ENCODE results near the gene UCP2. TPM values are rescaled to one million over a fixed set of nuclear protein-coding genes. Genes with fewer than 3 reads are reported as not detected.

UCP2 gene
- total and polyA plus RNA-seq, 5 donors from 2014 or later: 850 to 2,276 (median 1,526) TPM

DNA sequence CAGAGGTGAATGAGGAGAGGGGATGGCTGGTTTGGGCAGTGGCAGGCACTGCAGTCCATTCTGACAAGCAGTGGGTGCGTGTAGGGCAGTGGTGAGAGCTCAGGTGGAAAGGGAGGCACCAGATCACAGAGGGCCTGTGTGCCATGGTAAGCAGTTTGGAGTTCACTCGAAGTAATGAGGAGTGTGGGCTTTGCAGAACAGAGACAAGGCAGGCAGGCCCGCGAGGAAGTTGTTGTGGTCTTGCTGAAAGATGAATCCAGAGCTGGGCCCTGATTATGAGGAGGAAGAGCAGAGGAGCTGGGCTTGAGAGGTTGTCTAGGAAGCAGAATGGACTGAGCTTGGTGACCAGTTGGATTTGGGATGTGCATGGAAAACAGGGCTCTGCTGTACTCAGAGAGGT, 33.4 kb downstream of the UCP2 start:
- Histone ChIP-seq H3K9me3 (ENCODE audit: control insufficient read depth in 2 of 2, low read length in 2 of 2) (no peaks in the 10 kb centered on the region), H3K27me3 (ENCODE audit: control insufficient read depth, insufficient read depth, low read length) (no peaks in the 10 kb centered on the region), H3K27ac (ENCODE audit: insufficient read depth, low read length, poor library complexity, severe bottlenecking) (no peak overlapping the region), H3K4me3 (ENCODE audit: low read depth, low read length) (no peak overlapping the region), H3K4me1 (ENCODE audit: control insufficient read depth, insufficient read depth, low read length, poor library complexity, severe bottlenecking) (no peaks in the 10 kb centered on the region), H3K36me3 (ENCODE audit: control insufficient read depth, insufficient read depth, low read length) (no peaks in the 10 kb centered on the region)
- H3K36me3 Mint-ChIP-seq: no peaks in the 10 kb centered on the region
- no peaks in the 10 kb centered on the region for H3K27me3 Mint-ChIP-seq
- H3K9me3 Mint-ChIP-seq: no peaks in the 10 kb centered on the region
- ATAC-seq (ENCODE audit: low read depth in 2 of 2): no peak
- DNase-seq: no peak
- no peak overlapping the region for H3K4me3 Mint-ChIP-seq
- H3K4me1 Mint-ChIP-seq: no peaks in the 10 kb centered on the region
- H3K27ac Mint-ChIP-seq: peak overlapping the region in 1 of 3 donors; percentile 59

DNA sequence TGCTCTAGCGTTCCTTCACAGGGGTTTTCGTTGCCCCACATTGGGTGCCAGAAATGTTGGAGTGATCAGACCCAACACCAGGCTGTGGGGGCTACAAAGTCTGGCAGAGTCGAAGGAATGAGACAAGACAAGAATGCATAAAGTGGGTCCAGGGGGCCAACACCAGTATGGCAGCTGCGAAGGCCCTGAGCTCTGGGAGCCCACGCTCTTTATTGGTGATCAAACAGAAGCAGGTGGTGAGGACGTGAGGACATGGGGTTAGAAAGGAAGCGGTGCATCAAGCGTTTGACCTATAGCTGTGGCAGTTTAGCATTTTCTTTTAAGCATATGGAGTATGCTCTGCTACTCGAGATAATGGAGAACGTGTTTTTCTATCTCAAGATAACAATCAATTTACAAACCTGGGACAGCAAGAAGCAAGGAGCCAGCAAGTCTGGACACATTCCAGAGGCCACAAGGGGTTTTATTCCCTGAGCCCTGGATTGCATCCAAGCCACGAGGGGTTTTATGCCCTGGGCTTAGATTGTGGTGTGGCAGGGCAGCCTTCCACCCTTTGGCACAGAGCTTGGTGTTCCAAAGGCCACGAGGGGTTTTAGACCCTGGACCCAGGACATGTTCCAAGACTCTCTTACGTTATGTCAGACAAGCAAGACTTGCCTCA, 35.7 kb downstream of the UCP2 start:
- H3K36me3 ChIP-seq (ENCODE audit: control insufficient read depth, insufficient read depth, low read length): no peaks in the 10 kb centered on the region
- no peaks in the 10 kb centered on the region for H3K9me3 Mint-ChIP-seq
- no peak overlapping the region for H3K4me3 ChIP-seq (ENCODE audit: low read depth, low read length)
- no peaks in the 10 kb centered on the region for H3K36me3 Mint-ChIP-seq
- no peaks in the 10 kb centered on the region for H3K27me3 Mint-ChIP-seq
- no peaks in the 10 kb centered on the region for H3K27me3 ChIP-seq (ENCODE audit: control insufficient read depth, insufficient read depth, low read length)
- H3K27ac Mint-ChIP-seq: no peak overlapping the region
- no peaks in the 10 kb centered on the region for H3K9me3 ChIP-seq (ENCODE audit: control insufficient read depth in 2 of 2, low read length in 2 of 2)
- DNase-seq (no peak), ATAC-seq (ENCODE audit: low read depth in 2 of 2) (no peak)
- no peak overlapping the region for H3K4me3 Mint-ChIP-seq
- H3K4me1 ChIP-seq (ENCODE audit: control insufficient read depth, insufficient read depth, low read length, poor library complexity, severe bottlenecking): no peaks in the 10 kb centered on the region
- H3K4me1 Mint-ChIP-seq: no peaks in the 10 kb centered on the region
- no peak overlapping the region for H3K27ac ChIP-seq (ENCODE audit: insufficient read depth, low read length, poor library complexity, severe bottlenecking)

DNA sequence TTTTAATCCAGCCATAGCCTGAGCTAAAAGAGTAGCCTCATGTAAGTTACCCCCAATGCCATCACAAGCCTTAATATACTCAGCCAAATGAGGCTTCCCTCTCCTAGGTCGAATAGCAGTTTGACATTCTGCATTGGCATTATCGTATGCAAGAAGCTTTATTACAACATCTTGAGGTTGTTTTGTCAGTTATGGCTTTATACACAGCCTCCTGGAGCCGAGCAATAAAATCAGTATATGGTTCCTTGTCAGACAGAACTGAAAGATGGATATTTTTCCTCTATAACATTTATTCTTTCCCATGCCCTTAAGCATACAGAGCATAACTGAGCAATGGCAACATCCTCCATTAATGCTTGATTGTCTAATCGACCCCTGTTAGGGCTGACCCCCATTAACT, 37.2 kb downstream of the UCP2 start:
- Histone ChIP-seq H3K27ac (ENCODE audit: insufficient read depth, low read length, poor library complexity, severe bottlenecking) (no peak overlapping the region), H3K4me3 (ENCODE audit: low read depth, low read length) (no peak overlapping the region), H3K36me3 (ENCODE audit: control insufficient read depth, insufficient read depth, low read length) (no peaks in the 10 kb centered on the region), H3K9me3 (ENCODE audit: control insufficient read depth in 2 of 2, low read length in 2 of 2) (no peaks in the 10 kb centered on the region), H3K27me3 (ENCODE audit: control insufficient read depth, insufficient read depth, low read length) (no peaks in the 10 kb centered on the region), H3K4me1 (ENCODE audit: control insufficient read depth, insufficient read depth, low read length, poor library complexity, severe bottlenecking) (no peaks in the 10 kb centered on the region)
- no peak overlapping the region for H3K4me3 Mint-ChIP-seq
- H3K27me3 Mint-ChIP-seq: no peaks in the 10 kb centered on the region
- no peak overlapping the region for H3K27ac Mint-ChIP-seq
- no peak for ATAC-seq (ENCODE audit: low read depth in 2 of 2)
- peaks cover 5% of the 10 kb centered on the region for H3K36me3 Mint-ChIP-seq
- H3K9me3 Mint-ChIP-seq: no peaks in the 10 kb centered on the region
- H3K4me1 Mint-ChIP-seq: no peaks in the 10 kb centered on the region
- no peak for DNase-seq

DNA sequence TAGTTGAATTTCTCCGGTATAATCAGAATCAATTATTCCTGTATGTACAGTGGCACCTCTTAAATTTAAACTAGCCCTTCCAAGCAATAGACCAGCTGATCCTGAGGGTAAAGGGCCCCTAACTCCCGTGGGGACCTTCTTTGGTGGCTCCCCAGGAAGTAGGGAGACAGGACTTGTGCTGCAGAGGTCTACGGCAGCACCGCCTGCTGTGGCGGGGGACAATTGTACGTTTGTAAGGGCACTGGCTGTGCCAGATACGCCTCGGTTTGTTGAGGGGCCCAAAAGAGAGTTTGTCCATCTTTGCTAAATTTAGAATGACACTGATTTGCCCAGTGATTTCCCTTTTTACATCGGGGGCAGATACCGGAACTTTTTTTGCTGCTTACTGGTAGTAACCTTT, 37.7 kb downstream of the UCP2 start:
- Mint-ChIP-seq H3K27ac (no peak overlapping the region), H3K9me3 (no peaks in the 10 kb centered on the region), H3K27me3 (no peaks in the 10 kb centered on the region), H3K36me3 (peaks cover 5% of the 10 kb centered on the region), H3K4me3 (no peak overlapping the region), H3K4me1 (no peaks in the 10 kb centered on the region)
- Histone ChIP-seq H3K4me3 (ENCODE audit: low read depth, low read length) (no peak overlapping the region), H3K4me1 (ENCODE audit: control insufficient read depth, insufficient read depth, low read length, poor library complexity, severe bottlenecking) (no peaks in the 10 kb centered on the region), H3K36me3 (ENCODE audit: control insufficient read depth, insufficient read depth, low read length) (no peaks in the 10 kb centered on the region), H3K27me3 (ENCODE audit: control insufficient read depth, insufficient read depth, low read length) (no peaks in the 10 kb centered on the region), H3K9me3 (ENCODE audit: control insufficient read depth in 2 of 2, low read length in 2 of 2) (no peaks in the 10 kb centered on the region), H3K27ac (ENCODE audit: insufficient read depth, low read length, poor library complexity, severe bottlenecking) (no peak overlapping the region)
- ATAC-seq (ENCODE audit: low read depth in 2 of 2) (no peak), DNase-seq (no peak)

DNA sequence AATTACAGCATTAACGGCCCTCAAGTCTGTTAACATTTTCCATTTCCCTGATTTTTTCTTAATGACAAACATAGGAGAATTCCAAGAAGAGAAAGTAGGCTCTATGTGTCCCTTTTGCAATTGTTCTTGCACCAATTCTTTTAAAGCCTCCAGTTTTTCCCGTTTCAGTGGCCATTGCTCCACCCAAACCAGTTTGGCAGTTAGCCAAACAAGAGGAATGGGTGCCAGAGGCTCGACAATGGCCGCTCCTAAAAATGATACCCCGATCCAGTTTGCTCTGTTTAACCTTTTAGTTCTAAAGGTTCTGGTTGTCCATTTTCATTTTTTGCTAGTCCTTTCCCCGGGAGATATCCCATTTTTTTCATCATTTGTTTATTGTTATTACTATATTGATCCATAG, 38.6 kb downstream of the UCP2 start:
- Mint-ChIP-seq H3K27ac (no peak overlapping the region), H3K27me3 (no peaks in the 10 kb centered on the region), H3K4me3 (no peak overlapping the region), H3K4me1 (no peaks in the 10 kb centered on the region), H3K36me3 (peaks cover 5% of the 10 kb centered on the region), H3K9me3 (no peaks in the 10 kb centered on the region)
- H3K36me3 ChIP-seq (ENCODE audit: control insufficient read depth, insufficient read depth, low read length): no peaks in the 10 kb centered on the region
- no peaks in the 10 kb centered on the region for H3K4me1 ChIP-seq (ENCODE audit: control insufficient read depth, insufficient read depth, low read length, poor library complexity, severe bottlenecking)
- no peak for DNase-seq
- no peaks in the 10 kb centered on the region for H3K27me3 ChIP-seq (ENCODE audit: control insufficient read depth, insufficient read depth, low read length)
- no peak for ATAC-seq (ENCODE audit: low read depth in 2 of 2)
- H3K9me3 ChIP-seq (ENCODE audit: control insufficient read depth in 2 of 2, low read length in 2 of 2): no peaks in the 10 kb centered on the region
- no peak overlapping the region for H3K4me3 ChIP-seq (ENCODE audit: low read depth, low read length)
- H3K27ac ChIP-seq (ENCODE audit: insufficient read depth, low read length, poor library complexity, severe bottlenecking): no peak overlapping the region

DNA sequence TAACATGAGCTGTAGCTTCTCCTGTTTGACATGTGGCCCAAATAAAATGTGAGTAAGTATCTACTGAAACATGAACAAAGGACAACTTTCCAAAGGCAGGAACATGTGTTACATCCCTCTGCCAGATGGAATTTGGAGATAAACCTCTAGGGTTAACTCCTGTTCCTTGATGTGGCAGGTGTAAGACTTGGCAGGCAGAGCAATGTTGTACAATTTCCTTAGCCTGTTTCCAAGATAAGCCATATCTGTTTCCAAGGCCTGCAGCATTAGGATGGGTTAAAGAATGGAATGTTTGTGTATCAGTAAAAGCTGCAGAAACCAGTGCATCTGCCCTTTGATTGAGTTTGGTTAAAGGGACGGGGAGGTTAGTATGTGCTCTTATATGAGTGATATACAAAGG, 40.6 kb downstream of the UCP2 start:
- H3K36me3 ChIP-seq (ENCODE audit: control insufficient read depth, insufficient read depth, low read length): no peaks in the 10 kb centered on the region

DNA sequence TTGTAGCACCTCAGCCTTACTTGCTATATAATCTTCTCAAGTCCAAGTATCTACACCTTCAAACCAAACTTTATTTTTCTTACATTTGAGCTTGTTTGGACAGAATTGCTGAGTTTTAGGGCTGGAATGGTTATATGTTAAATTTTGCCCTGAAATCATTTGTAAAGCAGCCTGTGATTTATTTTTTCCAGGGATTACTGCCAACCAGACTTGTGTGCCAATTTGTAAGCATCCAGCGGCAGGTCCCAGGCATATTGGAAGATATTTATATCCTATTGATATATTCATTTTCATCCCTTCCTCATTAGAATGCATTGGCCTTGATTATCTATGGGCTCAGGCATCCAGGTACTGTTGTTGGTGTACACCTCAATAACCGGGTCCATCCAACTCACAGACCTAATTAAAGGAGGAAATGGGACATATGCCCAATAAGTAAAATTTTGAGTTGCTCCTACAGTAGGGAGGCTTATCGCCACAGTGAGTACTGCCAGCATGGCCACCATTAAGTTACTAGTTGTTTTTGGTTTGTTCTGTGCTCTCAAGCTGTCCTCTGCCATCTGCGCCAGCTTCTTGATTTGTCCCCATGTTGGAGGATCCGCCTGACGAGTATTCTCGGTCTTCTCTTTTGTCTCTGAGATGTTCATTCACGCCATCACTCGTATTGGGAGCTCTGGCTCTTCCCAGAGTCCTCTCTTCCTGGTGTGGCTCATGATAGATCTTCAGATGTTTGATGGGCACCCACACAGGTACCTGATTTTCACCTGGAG, 41.7 kb downstream of the UCP2 start:
- Mint-ChIP-seq H3K27me3 (no peaks in the 10 kb centered on the region), H3K36me3 (peaks cover 5% of the 10 kb centered on the region), H3K9me3 (no peaks in the 10 kb centered on the region), H3K4me1 (no peaks in the 10 kb centered on the region), H3K4me3 (no peak overlapping the region), H3K27ac (no peak overlapping the region)
- no peak for DNase-seq
- Histone ChIP-seq H3K27ac (ENCODE audit: insufficient read depth, low read length, poor library complexity, severe bottlenecking) (no peak overlapping the region), H3K36me3 (ENCODE audit: control insufficient read depth, insufficient read depth, low read length) (no peaks in the 10 kb centered on the region), H3K4me1 (ENCODE audit: control insufficient read depth, insufficient read depth, low read length, poor library complexity, severe bottlenecking) (no peaks in the 10 kb centered on the region), H3K27me3 (ENCODE audit: control insufficient read depth, insufficient read depth, low read length) (no peaks in the 10 kb centered on the region), H3K4me3 (ENCODE audit: low read depth, low read length) (no peak overlapping the region), H3K9me3 (ENCODE audit: control insufficient read depth in 2 of 2, low read length in 2 of 2) (no peaks in the 10 kb centered on the region)
- ATAC-seq (ENCODE audit: low read depth in 2 of 2): no peak

More for the DNA sequence above, 40.6 kb downstream of the UCP2 start:
- H3K9me3 ChIP-seq (ENCODE audit: control insufficient read depth in 2 of 2, low read length in 2 of 2): no peaks in the 10 kb centered on the region
- Mint-ChIP-seq H3K36me3 (peaks cover 5% of the 10 kb centered on the region), H3K27me3 (no peaks in the 10 kb centered on the region), H3K4me1 (no peaks in the 10 kb centered on the region), H3K27ac (no peak overlapping the region), H3K9me3 (no peaks in the 10 kb centered on the region), H3K4me3 (no peak overlapping the region)
- H3K4me3 ChIP-seq (ENCODE audit: low read depth, low read length): no peak overlapping the region
- H3K27me3 ChIP-seq (ENCODE audit: control insufficient read depth, insufficient read depth, low read length): no peaks in the 10 kb centered on the region
- H3K27ac ChIP-seq (ENCODE audit: insufficient read depth, low read length, poor library complexity, severe bottlenecking): no peak overlapping the region
- H3K4me1 ChIP-seq (ENCODE audit: control insufficient read depth, insufficient read depth, low read length, poor library complexity, severe bottlenecking): no peaks in the 10 kb centered on the region
- no peak for DNase-seq
- ATAC-seq (ENCODE audit: low read depth in 2 of 2): no peak

DNA sequence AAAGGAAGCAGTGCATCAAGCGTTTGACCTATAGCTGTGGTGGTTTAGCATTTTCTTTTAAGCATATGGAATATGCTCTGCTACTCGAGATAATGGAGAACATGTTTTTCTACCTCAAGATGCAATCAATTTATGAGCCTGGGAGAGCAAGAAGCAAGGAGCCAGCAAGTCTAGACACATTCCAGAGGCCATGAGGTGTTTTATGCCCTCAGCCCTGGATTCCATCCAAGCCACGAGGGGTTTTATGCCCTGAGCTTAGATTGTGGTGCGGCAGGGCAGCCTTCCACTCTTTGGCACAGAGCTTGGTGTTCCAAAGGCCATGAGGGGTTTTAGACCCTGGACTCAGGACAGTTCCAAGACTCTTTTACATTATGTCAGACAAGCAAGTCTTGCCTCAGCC, 43.5 kb downstream of the UCP2 start:
- Histone ChIP-seq H3K4me1 (ENCODE audit: control insufficient read depth, insufficient read depth, low read length, poor library complexity, severe bottlenecking) (no peaks in the 10 kb centered on the region), H3K9me3 (ENCODE audit: control insufficient read depth in 2 of 2, low read length in 2 of 2) (no peaks in the 10 kb centered on the region), H3K4me3 (ENCODE audit: low read depth, low read length) (no peak overlapping the region), H3K36me3 (ENCODE audit: control insufficient read depth, insufficient read depth, low read length) (peaks cover 2% of the 10 kb centered on the region), H3K27me3 (ENCODE audit: control insufficient read depth, insufficient read depth, low read length) (no peaks in the 10 kb centered on the region), H3K27ac (ENCODE audit: insufficient read depth, low read length, poor library complexity, severe bottlenecking) (no peak overlapping the region)
- Mint-ChIP-seq H3K9me3 (no peaks in the 10 kb centered on the region), H3K4me1 (no peaks in the 10 kb centered on the region), H3K27me3 (no peaks in the 10 kb centered on the region), H3K36me3 (peaks cover 8% of the 10 kb centered on the region), H3K27ac (peak overlapping the region in 1 of 3 donors; percentile 5), H3K4me3 (no peak overlapping the region)
- ATAC-seq (ENCODE audit: low read depth in 2 of 2): no peak
- DNase-seq: no peak
